AG04449 (cell line): ENCODE measurements around the gene TTC14.

Experiments
- CTCF ChIA-PET: fragments of 350-600 bp; formaldehyde crosslinking; extraction: SDS; loops from one replicate; lab custom pipeline; 2021; ENCODE audit warnings: antibody characterized with exemption; lab: Yijun Ruan, JAX
- POLR2A ChIA-PET: fragments of 400-600, 350-600 bp; formaldehyde crosslinking; extraction: SDS; loops from one replicate; lab custom pipeline; 2020; ENCODE audit warnings: antibody characterized with exemption, inconsistent platforms; lab: Yijun Ruan, JAX
- DNase-seq: peaks from one replicate; pipeline ENCODE4 v3.0.0-alpha.2; 2010; ENCODE audit warnings: low read depth, low spot score
- H3K4me3 ChIP-seq: 2 replicates; pipeline ENCODE4 v1.5.1; 2011; ENCODE audit warnings: low read depth, mild to moderate bottlenecking, control low read depth, low read length
- CTCF ChIP-seq: IDR thresholded peaks from one replicate; pipeline ENCODE4 v1.5.1; 2011; ENCODE audit warnings: mild to moderate bottlenecking, moderate library complexity, low read length, control low read depth, inconsistent platforms; ENCODE audit not compliant: insufficient read depth; ENCODE audit errors: missing control alignments

The TTC14 gene

GRCh38 chr3:180646187-180646790 is 44.3 kb downstream of the TTC14 start:
- CTCF ChIA-PET = no interaction called here
- POLR2A ChIA-PET = no interaction called here
- no peak for DNase-seq
- H3K4me3 ChIP-seq = no peak overlapping the region
- no peak for TF ChIP-seq CTCF

GRCh38 chr3:180656406-180656805 is 54.4 kb downstream of the TTC14 start:
- no peak for TF ChIP-seq CTCF
- no peak for DNase-seq
- ChIA-PET POLR2A (interaction anchor here (0.6 kb wide), 1 partner anchor 72 kb away, joined by 3 read pairs; no protein-coding TSS in a partner anchor), CTCF (no interaction called here)
- no peak overlapping the region for H3K4me3 ChIP-seq

- POLR2A ChIA-PET = interaction anchor here (0.6 kb wide), 1 partner anchor 72 kb away, joined by 3 read pairs; no protein-coding TSS in a partner anchor
- DNase-seq = no peak
- CTCF ChIA-PET = no interaction called here
- H3K4me3 ChIP-seq = no peak overlapping the region
- TF ChIP-seq CTCF = no peak
Measured at GRCh38 chr3:180657094-180657493, 55.1 kb downstream of the TTC14 start.
